ENCODE measurements around the gene TNFRSF6B.
"Not testable (repeated sequence)": the region's sequence is repeated elsewhere in the genome, so short reads cannot be mapped to it uniquely, and the experiment has no call there.

The TNFRSF6B gene

GRCh38 chr20:63696628-63697356 lies at the start of gene TNFRSF6B:
Gene TNFRSF6B, plus strand, starts transcription at chr20:63696652. Its CDS starts 116 bp downstream, at chr20:63696768.
- DNase-seq (ENCODE audit: low read depth), result no peak

- DNase-seq (ENCODE audit: low read depth), result no peak
Measured at GRCh38 chr20:63648190-63648589, 48.3 kb upstream of the TNFRSF6B start.

DNA sequence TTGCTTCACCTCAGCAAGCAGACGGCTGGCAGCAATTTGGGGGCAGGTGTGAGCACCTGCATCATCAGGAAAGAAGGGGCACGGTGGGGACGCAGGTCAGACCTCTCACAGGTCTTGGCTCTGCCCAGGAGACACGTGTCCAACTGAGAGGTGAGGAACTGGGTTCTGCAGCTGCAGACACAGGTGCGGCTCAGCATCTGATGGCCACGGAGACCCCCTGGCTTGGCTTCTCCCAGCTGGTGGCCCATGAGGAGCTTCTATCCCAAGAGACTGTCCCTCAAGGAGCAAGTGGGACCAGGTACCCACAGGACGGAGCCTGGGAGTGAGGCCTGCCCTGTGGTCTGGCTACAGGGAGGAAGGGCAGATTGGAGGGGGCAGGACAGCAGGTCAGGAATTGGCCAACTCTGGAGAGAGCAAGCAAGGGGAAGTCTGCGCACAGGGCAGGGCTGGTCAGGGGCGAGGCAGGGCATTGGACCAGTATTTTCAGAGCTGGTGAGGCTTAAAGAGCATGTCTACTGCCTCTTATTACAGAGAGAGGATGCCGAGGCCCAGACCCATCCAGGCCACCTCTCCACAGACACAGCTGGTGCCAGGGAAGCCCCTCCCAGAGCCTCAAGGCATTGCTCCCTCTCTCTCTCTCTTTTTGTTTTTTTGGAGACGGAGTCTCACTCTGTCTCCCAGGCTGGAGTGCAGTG lies 47.4 kb upstream of the TNFRSF6B start:
- no peak for DNase-seq (ENCODE audit: low read depth)

DNA sequence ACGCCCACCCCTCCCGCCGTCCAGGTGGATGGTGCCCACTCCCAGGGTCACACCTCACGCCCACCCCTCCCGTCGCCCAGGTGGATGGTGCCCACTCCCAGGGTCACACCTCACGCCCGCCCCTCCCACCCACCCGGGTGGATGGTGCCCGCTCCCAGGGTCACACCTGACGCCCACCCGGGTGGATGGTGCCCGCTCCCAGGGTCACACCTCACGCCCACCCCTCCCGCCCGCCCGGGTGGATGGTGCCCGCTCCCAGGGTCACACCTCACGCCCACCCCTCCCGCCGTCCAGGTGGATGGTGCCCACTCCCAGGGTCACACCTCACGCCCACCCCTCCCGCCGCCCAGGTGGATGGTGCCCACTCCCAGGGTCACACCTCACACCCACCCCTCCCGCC lies 46.0 kb upstream of the TNFRSF6B start:
- DNase-seq (ENCODE audit: low read depth), result not testable (repeated sequence)

DNA sequence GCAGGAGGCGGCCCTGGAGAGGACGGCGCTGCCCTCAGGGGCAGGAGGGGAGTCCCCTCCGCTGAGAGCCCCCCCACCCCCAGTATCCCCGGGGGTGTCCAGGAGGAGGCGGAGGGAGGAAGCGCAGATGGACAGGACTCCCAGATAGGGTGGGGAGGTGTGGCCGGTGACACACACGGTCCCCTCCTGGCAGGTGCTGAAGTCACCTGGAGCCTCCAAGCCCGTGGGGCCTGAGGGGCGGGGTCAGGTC lies 44.6 kb upstream of the TNFRSF6B start:
- no peak for DNase-seq (ENCODE audit: low read depth)

GRCh38 chr20:63652192-63652980 lies 44.1 kb upstream of the TNFRSF6B start:
- no peak for DNase-seq (ENCODE audit: low read depth)

DNA sequence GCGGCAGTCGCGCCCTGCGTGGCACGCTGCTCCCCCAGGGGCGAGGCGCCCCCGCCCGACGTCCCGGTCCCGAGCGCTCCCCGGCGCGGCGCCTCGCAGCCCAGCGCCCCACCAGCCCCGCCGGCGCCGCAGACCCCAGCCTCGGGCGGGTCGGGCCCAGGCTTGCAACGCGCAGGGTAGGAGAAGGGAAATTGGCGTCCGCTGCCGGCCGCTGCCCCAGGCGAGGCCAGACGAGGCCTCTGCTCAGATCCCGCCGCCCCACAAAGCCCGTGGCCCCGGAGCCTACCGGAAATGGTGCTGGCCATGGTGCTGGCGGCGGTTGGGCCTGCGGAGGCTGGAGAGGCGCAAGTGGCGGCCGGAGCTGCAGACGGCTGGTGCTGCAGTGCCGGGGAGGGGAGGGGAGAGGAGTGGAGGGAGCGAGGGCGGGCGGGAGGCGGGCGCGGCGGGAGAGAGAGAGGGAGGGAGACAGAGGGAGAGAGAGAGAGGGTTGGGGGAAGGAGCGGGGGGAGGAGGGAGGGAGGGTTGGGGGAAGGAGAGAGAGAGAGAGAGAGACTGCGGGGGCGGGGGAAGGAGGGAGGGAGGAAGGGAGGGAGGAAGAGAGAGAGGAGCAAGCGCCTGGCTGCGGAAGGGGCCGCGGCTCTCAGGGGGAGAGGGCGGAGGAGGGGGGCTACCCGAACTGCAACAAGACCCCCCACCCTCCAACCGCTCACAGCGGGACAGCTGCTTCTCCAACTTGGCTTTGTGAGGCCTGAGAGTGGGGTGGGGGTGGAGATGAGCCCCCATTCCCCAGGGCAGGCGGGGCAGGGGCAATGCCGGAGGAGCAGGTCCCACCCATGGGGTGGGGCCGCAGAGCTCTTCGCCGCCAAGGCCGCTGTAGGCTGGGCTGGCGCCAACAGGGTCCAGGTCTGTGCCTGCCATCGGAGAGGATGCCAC lies 43.1 kb upstream of the TNFRSF6B start, which contains the start of gene STMN3:
Gene STMN3 (minus strand): TSS at position 384 of the 933 bp plus-strand sequence. CDS start 79 bp downstream, at position 305.
- DNase-seq (ENCODE audit: low read depth), result no peak

DNA sequence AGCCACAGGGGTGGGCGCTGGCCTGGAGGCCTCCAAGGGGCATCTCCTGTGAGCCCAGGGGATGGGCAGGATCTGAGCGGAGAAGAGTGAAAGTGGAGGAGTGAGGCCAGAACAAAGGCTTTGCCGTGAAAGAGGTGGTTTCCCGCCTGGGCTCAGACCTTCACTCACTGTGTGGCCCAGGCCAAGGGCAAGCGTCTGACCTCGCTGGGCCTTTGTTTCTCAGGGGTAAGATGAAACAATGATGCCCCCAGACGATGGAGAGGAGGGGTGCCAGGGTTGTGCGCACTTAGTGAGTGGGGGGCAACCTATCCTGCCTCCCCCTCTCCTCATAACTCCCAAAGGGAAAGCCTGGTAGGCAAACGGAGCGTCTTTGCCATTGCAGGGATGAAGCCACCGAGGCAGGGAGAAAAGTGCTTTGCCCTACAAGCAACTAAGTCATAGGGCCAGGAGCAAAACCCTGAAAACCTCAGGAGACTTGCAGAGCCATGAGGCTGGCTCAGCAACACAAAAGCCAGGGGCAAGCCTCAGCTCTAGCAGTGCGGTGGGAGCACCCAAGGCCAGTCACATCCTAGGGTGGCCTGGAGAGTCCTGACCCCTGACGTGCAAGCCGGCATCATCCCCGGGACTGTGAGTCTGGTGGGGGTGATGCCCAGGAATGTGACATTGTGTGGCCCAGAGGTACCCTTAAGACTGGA lies 42.3 kb upstream of the TNFRSF6B start:
- DNase-seq (ENCODE audit: low read depth), result no peak

DNA sequence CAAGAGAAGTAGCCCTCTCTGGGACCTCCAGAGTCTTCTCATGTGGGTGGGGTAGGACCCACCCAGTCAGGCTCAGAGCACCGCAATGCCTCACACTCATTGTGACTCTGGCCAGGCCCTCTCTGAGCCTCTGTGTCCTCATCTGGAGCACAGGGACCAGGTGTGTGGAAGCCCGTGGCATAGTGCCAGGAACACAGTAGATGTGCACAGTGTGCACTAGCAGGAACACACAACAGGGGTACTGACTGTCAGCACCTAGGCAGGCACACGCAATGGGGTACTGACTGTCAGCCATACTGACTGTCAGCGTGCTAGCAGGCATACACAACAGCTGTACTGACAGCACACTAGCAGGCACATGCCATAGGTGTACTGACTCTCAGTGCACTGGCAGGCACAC lies 41.2 kb upstream of the TNFRSF6B start:
- DNase-seq (ENCODE audit: low read depth), result no peak

GRCh38 chr20:63656451-63656850 lies 40.0 kb upstream of the TNFRSF6B start:
- no peak for DNase-seq (ENCODE audit: low read depth)

DNA sequence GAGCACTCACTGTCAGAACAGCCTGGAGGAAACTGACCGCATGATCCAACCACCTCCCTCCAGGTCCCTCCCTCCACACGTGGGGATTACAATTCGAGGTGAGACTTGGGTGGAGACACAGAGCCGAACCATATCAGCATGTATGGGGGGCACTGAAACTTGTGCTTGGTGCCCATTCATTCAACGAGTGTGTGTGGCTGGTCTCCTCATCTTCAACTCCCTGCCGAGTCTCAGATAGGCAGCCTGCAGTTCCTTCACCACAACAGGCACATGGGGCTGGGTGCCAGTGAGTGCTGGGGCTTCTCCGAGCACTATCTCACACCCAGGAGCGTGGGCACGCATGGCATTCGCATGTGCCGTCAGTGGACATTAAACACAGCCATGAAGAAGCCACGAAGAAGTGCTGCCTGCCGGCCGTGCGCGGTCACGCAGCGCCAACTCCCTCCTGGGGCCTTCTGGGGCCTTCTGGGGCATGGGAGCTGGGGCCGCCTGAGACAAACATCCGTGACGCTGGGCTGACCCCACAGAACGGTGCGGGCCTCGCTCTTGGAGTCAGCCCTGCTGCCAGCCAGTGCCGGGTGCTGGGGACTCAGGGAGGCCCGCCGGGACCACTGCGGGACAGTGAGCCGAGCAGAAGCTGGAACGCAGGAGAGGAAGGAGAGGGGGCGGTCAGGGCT lies 39.1 kb upstream of the TNFRSF6B start:
- DNase-seq (ENCODE audit: low read depth), result no peak

- peak; percentile 81 for DNase-seq (ENCODE audit: low read depth)
Measured at GRCh38 chr20:63657937-63658748, 38.3 kb upstream of the TNFRSF6B start, which contains the start of gene RTEL1. Gene RTEL1, plus strand, starts transcription at chr20:63658312. Its CDS starts 1,091 bp downstream, at chr20:63659403.

GRCh38 chr20:63658749-63659187 lies 37.7 kb upstream of the TNFRSF6B start:
- no peak for DNase-seq (ENCODE audit: low read depth)

DNA sequence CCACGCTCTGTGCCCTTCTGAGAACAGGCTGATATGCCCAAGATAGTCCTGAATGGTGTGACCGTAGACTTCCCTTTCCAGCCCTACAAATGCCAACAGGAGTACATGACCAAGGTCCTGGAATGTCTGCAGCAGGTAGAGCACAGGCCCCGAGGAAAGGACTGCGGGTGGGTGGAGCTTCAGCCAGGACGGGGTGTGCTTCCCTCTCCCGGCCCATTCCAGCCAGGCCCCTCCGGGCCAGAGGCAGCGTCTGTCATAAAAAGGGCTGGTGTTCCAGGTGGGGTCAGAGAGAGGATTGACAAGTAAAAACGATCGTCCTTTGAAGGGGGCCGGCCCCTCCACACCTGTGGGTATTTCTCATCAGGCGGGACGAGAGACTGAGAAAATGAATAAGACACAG lies 37.1 kb upstream of the TNFRSF6B start:
- DNase-seq (ENCODE audit: low read depth), result no peak

DNA sequence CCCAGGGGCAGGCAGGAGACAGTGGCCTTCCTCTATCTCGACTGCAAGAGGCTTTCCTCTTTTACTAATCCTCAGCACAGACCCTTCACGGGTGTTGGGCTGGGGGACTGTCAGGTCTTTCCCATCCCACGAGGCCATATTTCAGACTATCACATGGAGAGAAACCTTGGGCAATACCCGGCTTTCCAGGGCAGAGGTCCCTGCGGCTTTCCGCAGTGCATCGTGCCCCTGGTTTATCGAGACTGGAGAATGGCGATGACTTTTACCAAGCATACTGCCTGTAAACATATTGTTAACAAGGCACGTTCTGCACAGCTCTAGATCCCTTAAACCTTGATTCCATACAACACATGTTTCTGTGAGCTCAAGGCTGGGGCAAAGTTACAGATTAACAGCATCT lies 36.3 kb upstream of the TNFRSF6B start:
- DNase-seq (ENCODE audit: low read depth), result not testable (repeated sequence)

DNA sequence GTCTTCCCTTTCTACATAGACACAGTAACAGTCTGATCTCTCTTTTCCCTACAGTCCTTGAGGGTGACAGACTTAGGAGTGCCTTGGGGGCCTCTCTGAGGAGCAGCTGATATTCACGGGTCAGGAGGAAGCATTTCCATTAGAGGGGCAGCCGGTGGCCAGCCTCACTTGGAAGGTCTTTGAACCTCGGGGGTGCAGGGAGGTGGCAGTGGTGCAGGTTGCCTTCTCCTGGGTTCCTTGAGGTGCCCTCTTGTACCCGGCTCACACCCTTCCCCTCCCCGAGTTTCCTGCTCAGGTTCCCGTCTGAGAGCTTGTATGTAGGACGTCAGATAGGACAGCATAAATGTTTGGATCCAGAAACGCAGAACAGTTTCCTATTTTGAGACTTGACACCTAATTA lies 35.8 kb upstream of the TNFRSF6B start:
- no peak for DNase-seq (ENCODE audit: low read depth)

DNA sequence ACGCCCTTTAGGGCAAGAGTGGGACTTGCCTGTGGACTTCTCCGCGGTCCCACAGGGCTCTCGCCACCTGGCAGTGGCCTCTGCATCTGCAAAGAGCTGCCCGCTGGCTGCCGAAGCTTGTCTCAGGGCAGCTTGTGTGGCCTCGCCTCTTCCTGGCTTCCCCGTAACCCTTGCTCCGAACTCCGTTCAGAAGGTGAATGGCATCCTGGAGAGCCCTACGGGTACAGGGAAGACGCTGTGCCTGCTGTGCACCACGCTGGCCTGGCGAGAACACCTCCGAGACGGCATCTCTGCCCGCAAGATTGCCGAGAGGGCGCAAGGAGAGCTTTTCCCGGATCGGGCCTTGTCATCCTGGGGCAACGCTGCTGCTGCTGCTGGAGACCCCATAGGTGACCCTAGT lies 35.3 kb upstream of the TNFRSF6B start:
- no peak for DNase-seq (ENCODE audit: low read depth)

DNA sequence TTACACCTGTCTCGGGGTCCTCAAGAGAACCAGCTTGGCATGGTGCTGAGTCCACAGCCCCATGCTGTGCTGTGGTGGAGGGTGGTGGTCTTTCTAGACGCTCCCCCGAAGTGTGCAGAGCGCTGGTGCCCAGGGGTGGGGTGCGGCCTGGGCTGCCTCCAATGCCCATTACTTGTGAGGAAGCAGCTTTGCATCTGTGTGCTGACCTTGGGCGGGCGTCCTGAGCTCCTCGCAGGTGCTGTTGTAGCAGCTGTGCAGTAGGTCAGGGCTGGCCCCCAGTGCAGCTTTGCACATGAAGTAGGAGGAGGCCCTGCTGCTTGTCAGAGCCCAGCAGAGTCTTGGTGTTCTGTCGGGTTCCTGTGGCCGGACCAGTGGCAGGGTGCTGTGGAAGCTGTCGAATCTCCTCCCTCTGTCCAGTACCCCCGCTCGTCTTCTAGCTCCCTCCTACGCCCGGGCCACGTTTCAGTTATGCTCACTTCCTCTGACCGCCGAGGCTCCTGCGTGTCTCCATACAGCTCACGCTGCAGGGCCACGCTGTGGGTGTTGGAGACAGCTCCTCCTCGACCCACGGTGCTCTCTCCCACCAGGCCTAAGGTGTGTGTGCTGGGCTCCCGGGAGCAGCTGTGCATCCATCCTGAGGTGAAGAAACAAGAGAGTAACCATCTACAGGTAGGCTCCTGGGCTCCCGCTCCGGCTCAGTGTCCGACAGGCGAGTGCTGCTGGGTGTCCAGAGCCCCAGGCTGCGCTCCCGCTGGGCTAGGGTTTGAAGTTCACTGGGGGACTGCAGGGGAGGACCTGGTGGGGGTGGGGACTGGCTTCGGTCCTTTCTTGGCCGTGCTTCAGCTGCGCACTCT lies 34.3 kb upstream of the TNFRSF6B start:
- no peak for DNase-seq (ENCODE audit: low read depth)

- DNase-seq (ENCODE audit: low read depth), result no peak
Measured at GRCh38 chr20:63662813-63663189, 33.7 kb upstream of the TNFRSF6B start.
